Fibroblast of peridontal ligament (primary cell): ENCODE measurements around the gene HDDC2.

Experiments
- DNase-seq: peaks from one replicate; pipeline ENCODE4 v3.0.0-alpha.2; 2010; ENCODE audit errors: extremely low read depth

HDDC2 gene

DNA sequence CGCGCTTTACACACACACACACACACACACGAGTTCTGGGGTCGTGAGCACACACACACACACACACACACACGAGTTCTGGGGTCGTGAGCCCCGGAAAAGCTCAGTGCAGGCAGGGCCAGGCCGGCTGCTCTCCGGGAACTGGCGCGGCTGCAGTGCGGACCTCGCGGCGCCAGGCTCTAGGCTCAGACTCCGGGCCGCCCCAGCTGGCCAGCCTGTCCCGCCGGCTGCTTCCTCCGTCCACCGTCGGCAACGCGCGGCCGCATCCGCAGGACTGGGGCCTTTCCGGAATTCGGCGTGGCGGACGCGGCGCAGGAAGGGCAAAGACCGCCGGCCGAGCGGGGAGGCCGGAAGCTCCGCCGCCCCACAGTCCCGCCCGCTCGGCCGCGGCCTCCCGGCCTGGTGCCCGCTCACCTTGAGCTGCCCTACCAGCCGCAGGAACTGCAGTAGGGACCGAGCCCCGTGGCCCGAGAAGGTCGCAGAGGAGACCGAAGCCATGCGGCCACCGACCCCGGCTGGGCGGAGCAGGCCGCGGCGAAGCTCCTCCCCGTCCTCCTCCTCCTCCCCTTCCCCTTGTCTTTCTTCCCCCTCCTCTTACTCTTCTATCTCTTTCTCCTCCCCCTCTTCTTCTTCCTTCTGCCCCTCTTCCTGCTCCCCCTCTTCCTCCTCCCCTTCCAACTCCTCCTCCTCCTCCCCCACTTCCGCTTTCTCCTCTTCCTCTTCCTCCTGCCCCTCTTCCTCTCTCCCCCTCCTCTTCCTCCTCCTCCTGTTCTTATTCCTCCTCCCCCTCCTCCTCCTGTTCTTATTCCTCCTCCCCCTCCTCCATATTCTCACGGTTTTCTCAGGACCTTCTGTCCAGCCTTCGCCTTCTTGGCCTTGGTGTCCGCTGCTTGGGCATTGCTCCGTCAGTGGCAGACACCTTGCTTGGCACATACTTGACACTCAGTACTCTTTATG is at the start of gene HDDC2:
Gene HDDC2, minus strand, starts transcription at position 533 of the 957 bp plus-strand sequence. Its CDS starts 35 bp downstream, at position 498.
- DNase-seq: peak; percentile 52

- DNase-seq: no peak
Observed at GRCh38 chr6:125346926-125347563, 45.3 kb upstream of the HDDC2 start.

- peak; percentile 40 for DNase-seq
Observed at GRCh38 chr6:125346201-125346925, 44.6 kb upstream of the HDDC2 start.

DNA sequence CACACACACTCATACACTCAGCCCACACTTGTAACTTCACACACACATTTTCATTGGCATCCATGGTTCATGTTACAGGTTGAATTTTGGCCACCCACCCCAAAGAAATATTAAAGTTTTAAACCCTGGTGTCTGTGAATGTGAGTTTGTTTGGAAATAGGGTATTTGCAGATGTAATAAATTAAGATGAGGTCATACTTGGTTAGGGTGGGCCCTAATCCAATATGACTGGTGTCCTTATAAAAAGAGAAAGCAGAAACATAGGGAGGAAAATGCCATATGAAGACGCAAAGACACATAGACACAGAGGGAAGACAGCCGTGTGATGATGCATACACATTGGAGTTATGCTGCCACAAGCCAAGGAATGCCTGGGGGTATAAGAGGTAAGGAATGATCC is 39.7 kb upstream of the HDDC2 start:
- DNase-seq: no peak

DNA sequence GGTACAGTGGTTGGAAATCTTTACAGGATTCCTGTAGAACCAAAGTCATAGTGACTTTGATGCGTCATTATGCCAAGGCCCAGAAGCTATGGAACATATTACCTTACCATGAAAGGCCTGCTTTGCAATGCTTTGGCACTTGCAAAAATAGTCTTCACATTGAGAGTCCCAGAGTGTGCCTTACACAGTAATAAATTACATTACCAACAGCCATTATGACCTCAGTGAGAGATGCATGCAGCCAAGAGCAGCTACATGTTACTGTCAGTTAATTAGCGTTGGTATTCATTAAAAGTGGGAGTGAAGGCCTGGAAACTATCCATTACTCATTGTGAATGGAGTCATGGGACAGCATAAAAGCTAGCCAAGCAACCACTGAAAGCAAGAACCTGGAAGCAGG is 39.2 kb upstream of the HDDC2 start:
- DNase-seq: no peak

DNA sequence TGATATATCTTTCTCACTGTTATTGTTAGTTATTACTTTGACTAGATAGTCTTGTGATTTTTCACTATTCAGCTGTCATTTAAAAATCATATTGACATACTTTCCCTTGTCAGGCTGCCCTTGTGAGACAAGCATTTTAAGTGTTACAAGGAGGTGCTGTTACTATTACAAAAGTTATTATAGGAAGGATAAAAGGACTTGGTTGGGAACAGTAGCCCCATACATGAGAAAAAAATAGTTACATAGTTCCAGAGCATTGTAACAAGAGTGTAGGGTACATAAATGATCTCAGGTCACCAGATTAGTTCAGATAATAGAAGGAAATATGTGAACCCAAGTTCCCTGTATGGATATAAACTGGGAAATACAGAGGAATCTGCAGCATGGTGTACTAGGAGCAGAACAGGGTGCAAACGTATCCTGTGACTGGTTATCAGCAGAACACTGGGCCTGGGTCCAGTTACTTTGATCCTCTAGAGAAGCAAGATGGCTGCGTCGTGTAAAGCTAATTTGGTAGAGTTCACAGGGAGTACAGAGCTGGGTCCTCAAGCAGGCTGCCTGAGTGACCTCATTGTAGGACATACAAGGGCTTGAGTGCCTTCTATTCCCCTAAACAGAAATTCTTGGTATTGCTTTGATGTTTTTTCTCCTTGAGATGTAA is 38.5 kb upstream of the HDDC2 start:
- DNase-seq: no peak

GRCh38 chr6:125339653-125340052 is 37.9 kb upstream of the HDDC2 start:
- DNase-seq: no peak

- no peak for DNase-seq
Observed at GRCh38 chr6:125338381-125338780, 36.6 kb upstream of the HDDC2 start.

DNA sequence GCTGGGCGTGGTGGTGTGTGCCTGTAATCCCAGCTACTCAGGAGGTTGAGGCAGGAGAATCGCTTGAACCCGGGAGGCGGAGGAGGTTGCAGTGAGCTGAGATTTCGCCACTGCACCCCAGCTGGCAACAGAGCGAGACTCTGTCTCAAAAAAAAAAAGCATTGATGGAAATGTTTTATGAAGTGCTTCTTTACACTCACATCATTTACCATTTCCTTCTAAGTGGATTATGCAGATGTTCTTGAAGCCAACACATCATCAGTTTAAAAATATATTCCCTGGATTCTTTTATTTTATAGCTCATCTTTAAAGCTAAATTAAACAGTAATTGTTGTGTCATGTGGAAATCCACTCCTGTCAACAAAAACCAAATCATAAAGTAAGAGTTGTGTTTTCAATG is 35.9 kb upstream of the HDDC2 start:
- no peak for DNase-seq

GRCh38 chr6:125332664-125333063 is 30.9 kb upstream of the HDDC2 start:
- DNase-seq: no peak

- no peak for DNase-seq
Observed at GRCh38 chr6:125325586-125325985, 23.8 kb upstream of the HDDC2 start.

- no peak for DNase-seq
Observed at GRCh38 chr6:125323376-125323775, 21.6 kb upstream of the HDDC2 start.

- no peak for DNase-seq
Observed at GRCh38 chr6:125316621-125317020, 14.9 kb upstream of the HDDC2 start.

DNA sequence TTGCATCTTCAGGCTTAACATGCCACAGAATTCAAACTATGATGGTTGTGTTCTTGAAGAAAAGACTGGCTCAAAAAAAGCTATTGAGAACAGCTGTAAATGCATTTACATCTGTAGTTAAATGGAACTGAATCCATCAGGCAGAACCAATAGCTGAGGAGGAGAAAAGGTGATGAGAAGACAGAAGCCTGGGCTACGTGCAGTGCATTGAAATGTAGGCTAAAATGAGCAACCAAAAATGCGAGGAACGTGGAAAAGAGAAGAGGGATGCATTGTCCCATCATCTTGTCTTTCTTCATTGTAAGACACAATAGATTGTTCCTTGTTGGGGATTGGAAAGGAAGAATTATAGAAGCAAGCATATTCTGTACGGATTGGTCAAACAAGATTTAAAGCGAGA is 13.8 kb upstream of the HDDC2 start:
- DNase-seq: no peak

GRCh38 chr6:125314009-125314581 is 12.3 kb upstream of the HDDC2 start:
- DNase-seq: peak; percentile 82

- DNase-seq: no peak
Observed at GRCh38 chr6:125312950-125313349, 11.2 kb upstream of the HDDC2 start.

- no peak for DNase-seq
Observed at GRCh38 chr6:125312478-125312877, 10.7 kb upstream of the HDDC2 start.

GRCh38 chr6:125310994-125311649 is 9.4 kb upstream of the HDDC2 start:
- peak; percentile 82 for DNase-seq

GRCh38 chr6:125307964-125308615 is 6.3 kb upstream of the HDDC2 start:
- no peak for DNase-seq

DNA sequence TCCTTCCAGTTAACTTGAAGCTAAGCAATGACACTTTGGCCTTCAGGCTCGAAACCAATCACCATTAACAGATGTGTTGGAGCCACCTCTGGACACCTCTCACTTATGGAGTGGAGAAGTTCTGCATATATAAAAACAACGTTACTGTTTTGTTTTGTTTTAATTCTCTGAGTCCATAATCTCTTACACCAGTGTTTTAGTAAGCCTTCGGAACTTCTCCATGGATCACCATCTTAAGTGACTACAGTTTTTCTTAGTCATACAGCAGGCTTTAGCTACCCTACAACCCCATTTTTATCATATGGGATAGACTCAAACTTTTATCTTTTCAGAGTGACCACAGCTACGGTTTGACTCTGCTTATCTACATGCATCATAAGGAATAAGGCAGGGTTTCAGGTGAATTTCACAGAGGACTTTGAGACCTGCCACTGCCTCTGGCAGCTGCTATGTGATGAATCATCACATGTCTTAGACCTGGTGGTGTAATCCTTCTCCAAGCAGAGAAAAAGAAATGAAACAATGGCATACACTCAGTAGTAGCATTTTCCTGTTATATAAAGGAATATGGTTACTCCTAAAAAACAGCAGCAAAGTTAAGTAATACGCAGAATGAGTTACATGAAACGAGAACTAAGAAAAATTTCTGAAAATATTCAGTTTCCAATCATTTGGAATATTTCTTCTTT is 5.5 kb upstream of the HDDC2 start:
- no peak for DNase-seq
